HepG2 (cell line): ENCODE results near the gene POU5F1. TPM values are rescaled to one million over a fixed set of nuclear protein-coding genes. Genes with fewer than 3 reads are reported as not detected.

ENCODE experiments used
- ATAC-seq: fragments of 200-7000 bp; cut with Tn5 transposase; 3 replicates; pipeline ENCODE4 v1.9.1; 2020; ENCODE audit warnings: mild to moderate bottlenecking, moderate library complexity
- BruUV-seq: library from RNA; stranded (reverse); fragments of 400-500 nt; replicated peaks from 2 replicates; lab custom pipeline; 2021; lab: Mats Ljungman, UMichigan
- CTCF ChIA-PET: fragments of 300-600 bp; formaldehyde crosslinking; extraction: SDS; loops from one replicate; lab custom pipeline; 2021; ENCODE audit warnings: low total read pairs, inconsistent platforms, low intra/inter-chr PET ratio; lab: Yijun Ruan, JAX
- POLR2A ChIA-PET: fragments of 350-600 bp; sonication (Branson Sonifier 250); formaldehyde crosslinking; loops from one replicate; lab custom pipeline; 2020; ENCODE audit warnings: antibody characterized with exemption, inconsistent platforms; lab: Yijun Ruan, JAX
- DNase-seq: peaks from one replicate; pipeline ENCODE4 v3.0.0-alpha.2; 2015; ENCODE audit warnings: low spot score
- FAIRE-seq: peaks from 3 replicates; lab custom pipeline; 2011; peaks lifted over from hg19 to GRCh38; lab: Jason Lieb, UNC
- H2AFZ ChIP-seq: one replicate; pipeline ENCODE4 v1.6.1; 2011; ENCODE audit warnings: low read length, inconsistent platforms
- H3K27ac ChIP-seq: fragments of 300-600 bp; 3 replicates; pipeline ENCODE4 v1.8.0; 2011; ENCODE audit warnings: mixed run types, mild to moderate bottlenecking, mixed read lengths, low read length, inconsistent platforms; ENCODE audit not compliant: insufficient read depth; ENCODE audit errors: extremely low read length
- H3K27me3 ChIP-seq, 2 experiments: fragments of 200-600 bp in 1 of 2; 2 replicates in 1 of 2; 3 replicates in 1 of 2; pipeline versions ENCODE4 v1.6.0 to v1.8.0; 2011; ENCODE audit warnings: low read length in 2 of 2, mild to moderate bottlenecking in 2 of 2, moderate library complexity in 2 of 2, inconsistent platforms in 1 of 2; ENCODE audit not compliant: insufficient read depth in 2 of 2, control insufficient read depth in 1 of 2
- H3K36me3 ChIP-seq, 2 experiments: fragments of 200-600 bp in 1 of 2; replicated peaks in 1 of 2; 2 replicates in 1 of 2; 3 replicates in 1 of 2; pipeline versions ENCODE4 v1.5.1 to v1.8.0; 2011; ENCODE audit warnings: low read length in 2 of 2, inconsistent platforms in 1 of 2; ENCODE audit not compliant: insufficient read depth in 2 of 2, control insufficient read depth in 1 of 2
- H3K4me1 ChIP-seq: 2 replicates; pipeline ENCODE4 v1.5.1; 2012; ENCODE audit warnings: low read length, inconsistent platforms; ENCODE audit not compliant: insufficient read depth
- H3K4me2 ChIP-seq: 2 replicates; pipeline ENCODE4 v1.6.0; 2011; ENCODE audit warnings: low read depth, low read length, inconsistent platforms
- H3K4me3 ChIP-seq, 3 experiments: fragments of 200-600 bp in 1 of 3; sonication (generic), shearing (Covaris generic) in 1 of 3; replicated peaks in 1 of 3; 2 replicates each; pipeline ENCODE4 v1.5.1; 2011 to 2016; ENCODE audit warnings: low read length in 3 of 3, inconsistent platforms in 2 of 3, low read depth in 2 of 3, mild to moderate bottlenecking in 2 of 3, control low read depth in 1 of 3, mixed read lengths in 1 of 3; ENCODE audit not compliant: insufficient read depth in 1 of 3
- H3K79me2 ChIP-seq: one replicate; pipeline ENCODE4 v1.6.1; 2011; ENCODE audit warnings: low read length, inconsistent platforms; ENCODE audit not compliant: insufficient read depth
- H3K9ac ChIP-seq: 2 replicates; pipeline ENCODE4 v1.6.0; 2011; ENCODE audit warnings: mild to moderate bottlenecking, low read depth, low read length, inconsistent platforms; ENCODE audit not compliant: insufficient read depth
- H3K9me3 ChIP-seq: 2 replicates; pipeline ENCODE4 v1.5.1; 2012; ENCODE audit warnings: mild to moderate bottlenecking, low read length
- H4K20me1 ChIP-seq: 2 replicates; pipeline ENCODE4 v1.6.0; 2011; ENCODE audit warnings: inconsistent platforms, mild to moderate bottlenecking, low read length, moderate library complexity; ENCODE audit not compliant: insufficient read depth
- CCAR2 ChIP-seq: fragments of 200-400 bp; formaldehyde crosslinking; optimal IDR thresholded peaks from 2 replicates; pipeline ENCODE3; 2018; ENCODE audit warnings: low read depth, mild to moderate bottlenecking, low read length, moderate library complexity
- CENPX ChIP-seq: sonication (generic); formaldehyde crosslinking; IDR thresholded peaks from 2 replicates; pipeline ENCODE4 v1.9.0; 2021; ENCODE audit warnings: mild to moderate bottlenecking, missing genetic modification reagents, moderate library complexity
- HOXD1 ChIP-seq: sonication (generic); formaldehyde crosslinking; IDR thresholded peaks from 2 replicates; pipeline ENCODE4 v1.5.0; 2020; ENCODE audit warnings: missing genetic modification reagents
- NCOA1 ChIP-seq: sonication (generic); formaldehyde crosslinking; IDR thresholded peaks from 2 replicates; pipeline ENCODE4 v1.9.0; 2021; ENCODE audit warnings: missing genetic modification reagents
- SMARCC2 ChIP-seq: fragments of 450-650 bp; IDR thresholded peaks from 2 replicates; pipeline ENCODE4 v1.6.1; 2017; ENCODE audit warnings: antibody characterized with exemption, mild to moderate bottlenecking
- THAP8 ChIP-seq: sonication (generic); formaldehyde crosslinking; IDR thresholded peaks from 2 replicates; pipeline ENCODE4 v1.5.1; 2020; ENCODE audit warnings: missing genetic modification reagents, mild to moderate bottlenecking, borderline replicate concordance
- ZFY ChIP-seq: sonication (generic); formaldehyde crosslinking; IDR thresholded peaks from 2 replicates; pipeline ENCODE4 v1.4.0; 2020; ENCODE audit warnings: missing genetic modification reagents
- ZNF510 ChIP-seq: sonication (generic); formaldehyde crosslinking; IDR thresholded peaks from 2 replicates; pipeline ENCODE4 v1.4.0; 2020; ENCODE audit warnings: low read depth, mild to moderate bottlenecking, missing genetic modification reagents
- ZNF616 ChIP-seq: sonication (generic); formaldehyde crosslinking; IDR thresholded peaks from 2 replicates; pipeline ENCODE4 v1.5.0; 2020; ENCODE audit warnings: low read depth, mild to moderate bottlenecking, missing genetic modification reagents
- ZNF792 ChIP-seq: IDR thresholded peaks from 2 replicates; pipeline ENCODE4 v1.6.1; 2016
- WGBS: methylation state at CpG from one replicate; pipeline ENCODE4 v1.1.6; 2017; ENCODE audit warnings: low lambda C conversion rate; 5-methylcytosine and 5-hydroxymethylcytosine counted together
- in situ Hi-C: cut with HindIII; loops from 2 replicates; pipeline ENCODE4 v1.10.0; 2017; ENCODE audit warnings: low pct_unique_long_range_greater_than_20kb; ENCODE audit not compliant: extremely low pct_ligation_motif_present
- intact Hi-C: fragments of 100-400 bp; cut with micrococcal nuclease; formaldehyde crosslinking; loops from one replicate; pipeline ENCODE4 v1.10.0; 2022; ENCODE audit not compliant: unreplicated experiment
- polyA plus RNA-seq, 8 experiments: library from polyadenylated mRNA; depleted of rRNA in 3 of 8; stranded (reverse) in 7 of 8; unstranded in 1 of 8; fragments of >200 nt; fragmentation: Illumina TruSeq in 4 of 8; extraction: Trizol in 4 of 8; gene quantifications; 2 replicates each; pipeline versions ENCODE4 v1.2.1 to v1.2.3, GENCODE V29; 2011 to 2016; ENCODE audit warnings: low read depth in 4 of 8, missing spikeins in 1 of 8, mixed read lengths in 1 of 8; ENCODE audit not compliant: insufficient read depth in 1 of 8
- total RNA-seq, 5 experiments: library from RNA; depleted of rRNA; stranded (reverse); fragments of >200 nt; fragmentation: Illumina TruSeq; extraction: Trizol; gene quantifications; 2 replicates each; pipeline ENCODE4 v1.2.3, GENCODE V29; 2016; ENCODE audit warnings: low read depth in 1 of 5

The POU5F1 gene
- total and polyA plus RNA-seq, 2 of the 13 experiments (the other 11 are each of a cell fraction or from before 2014, with no cell fraction given): 2.5 to 7.2 TPM

GRCh38 chr6:31149827-31150447, 20.5 kb downstream of the POU5F1 start:
- DNase-seq: no peak
- 82% methylated on average over 5 of the region's 6 CpGs for WGBS
- Histone ChIP-seq H3K4me3 (no peak overlapping the region), H3K4me1 (no peaks in the 10 kb centered on the region), H3K4me2 (no peak overlapping the region), H3K9me3 (no peaks in the 10 kb centered on the region), H2AFZ (no peak overlapping the region), H3K79me2 (no peaks in the 10 kb centered on the region), H3K27ac (no peak overlapping the region), H3K36me3 (peaks cover 3 to 23% of the 10 kb centered on the region in 2 experiments; a peak in 4 of 5 replicates), H3K27me3 (no peaks in the 10 kb centered on the region), H4K20me1 (no peaks in the 10 kb centered on the region), H3K9ac (no peak overlapping the region)
- in situ Hi-C loops (no loop called here), intact Hi-C loops (no loop called here)
- CTCF ChIA-PET: no interaction called here
- POLR2A ChIA-PET: no interaction called here
- ATAC-seq: no peak
- TF ChIP-seq SMARCC2 (no peak), ZNF616 (CRISPR knock-in tag) (no peak), CCAR2 (no peak), ZNF792 (CRISPR knock-in tag) (no peak), HOXD1 (CRISPR knock-in tag) (no peak), CENPX (CRISPR knock-in tag) (no peak), THAP8 (CRISPR knock-in tag) (no peak), ZNF510 (CRISPR knock-in tag) (no peak), ZFY (CRISPR knock-in tag) (no peak), NCOA1 (CRISPR knock-in tag) (no peak)
- no TSS peak for BruUV-seq
- FAIRE-seq: no peak
